BLaER1 (cell line): ENCODE data around the gene DMGDH.
A peak's percentile ranks its signal among the peaks of the same experiment; 100 is the strongest.

Source experiments
- H3K27ac ChIP-seq: shearing (Covaris generic); formaldehyde crosslinking; 2 replicates; pipeline ENCODE4 v1.8.1; 2022
- H3K27me3 ChIP-seq: shearing (Covaris generic); formaldehyde crosslinking; 2 replicates; pipeline ENCODE4 v1.8.1; 2022
- H3K36me3 ChIP-seq: shearing (Covaris generic); formaldehyde crosslinking; 2 replicates; pipeline ENCODE4 v1.8.1; 2022
- H3K4me1 ChIP-seq: shearing (Covaris generic); formaldehyde crosslinking; 2 replicates; pipeline ENCODE4 v1.8.1; 2022
- H3K4me2 ChIP-seq: shearing (Covaris generic); formaldehyde crosslinking; 2 replicates; pipeline ENCODE4 v1.8.1; 2022
- H3K4me3 ChIP-seq: shearing (Covaris generic); formaldehyde crosslinking; 2 replicates; pipeline ENCODE4 v1.8.1; 2022
- H3K9ac ChIP-seq: shearing (Covaris generic); formaldehyde crosslinking; 2 replicates; pipeline ENCODE4 v1.8.1; 2022
- H3K9me3 ChIP-seq: shearing (Covaris generic); formaldehyde crosslinking; 2 replicates; pipeline ENCODE4 v1.8.1; 2022
- H4K20me1 ChIP-seq: shearing (Covaris generic); formaldehyde crosslinking; 2 replicates; pipeline ENCODE4 v1.8.1; 2022
- Cebpa-rat ChIP-seq: shearing (Covaris generic); IDR thresholded peaks from 2 replicates; pipeline ENCODE4 v1.8.1; 2022

Gene DMGDH

GRCh38 chr5:79069488-79070349 lies at the start of gene DMGDH, which contains the start of gene BHMT2:
Gene DMGDH (minus strand): TSS chr5:79069674. CDS start chr5:79069620, 54 bp downstream.
Gene BHMT2 (plus strand): TSS chr5:79069767. CDS start chr5:79069783, 16 bp downstream.
- Histone ChIP-seq H3K4me2 (no peak within 1 kb of the TSS), H3K9ac (no peak within 1 kb of the TSS), H3K4me3 (no peak within 1 kb of the TSS), H3K27ac (no peak within 1 kb of the TSS), H3K4me1 (no peaks in the 10 kb centered on the region), H3K27me3 (no peaks in the 10 kb centered on the region), H4K20me1 (no peaks in the 10 kb centered on the region), H3K9me3 (peaks cover 18% of the 10 kb centered on the region), H3K36me3 (no peaks in the 10 kb centered on the region)
- TF ChIP-seq Cebpa-rat = no peak

- no peaks in the 10 kb centered on the region for H3K27me3 ChIP-seq
- 0 out of 2 replicates have a peak, but pooled peaks cover under 1% of the 10 kb centered on the region for H3K4me1 ChIP-seq
- H3K9ac ChIP-seq = no peak overlapping the region
- no peaks in the 10 kb centered on the region; the same call in 1 of the 2 replicates for H3K9me3 ChIP-seq
- no peaks in the 10 kb centered on the region for H3K36me3 ChIP-seq
- TF ChIP-seq Cebpa-rat = no peak
- no peak overlapping the region for H3K4me3 ChIP-seq
- no peak overlapping the region for H3K27ac ChIP-seq
- no peak overlapping the region for H3K4me2 ChIP-seq
- H4K20me1 ChIP-seq = no peaks in the 10 kb centered on the region
These were observed 43.2 kb upstream of the DMGDH start for GRCh38 chr5:79112703-79113058.

- H3K9ac ChIP-seq = no peak overlapping the region
These were observed 42.7 kb upstream of the DMGDH start for GRCh38 chr5:79111960-79112702.

GRCh38 chr5:79111387-79111959 lies 42.0 kb upstream of the DMGDH start, which contains the start of gene BHMT:
Gene BHMT (plus strand): TSS chr5:79111809. CDS start chr5:79111886, 77 bp downstream.
- Histone ChIP-seq H3K27me3 (no peaks in the 10 kb centered on the region), H3K9ac (no peak within 1 kb of the TSS), H4K20me1 (no peaks in the 10 kb centered on the region), H3K9me3 (no peaks in the 10 kb centered on the region; the same call in 1 of the 2 replicates), H3K4me3 (no peak within 1 kb of the TSS), H3K36me3 (no peaks in the 10 kb centered on the region), H3K4me1 (peaks cover 12% of the 10 kb centered on the region; the same call in 1 of the 2 replicates), H3K27ac (no peak within 1 kb of the TSS), H3K4me2 (no peak within 1 kb of the TSS)
- TF ChIP-seq Cebpa-rat = no peak

More at GRCh38 chr5:79111960-79112702, 42.7 kb upstream of the DMGDH start:
- Histone ChIP-seq H3K4me3 (no peak overlapping the region), H3K27ac (no peak overlapping the region), H3K4me2 (no peak overlapping the region), H3K36me3 (no peaks in the 10 kb centered on the region), H3K27me3 (no peaks in the 10 kb centered on the region), H4K20me1 (no peaks in the 10 kb centered on the region), H3K9me3 (no peaks in the 10 kb centered on the region; the same call in 1 of the 2 replicates), H3K4me1 (peaks cover 6% of the 10 kb centered on the region; the same call in 1 of the 2 replicates)
- TF ChIP-seq Cebpa-rat = no peak

GRCh38 chr5:79109527-79110492 lies 40.3 kb upstream of the DMGDH start:
- H3K27ac ChIP-seq = no peak overlapping the region

GRCh38 chr5:79108792-79109191 lies 39.3 kb upstream of the DMGDH start:
- no peaks in the 10 kb centered on the region; the same call in 1 of the 2 replicates for H3K9me3 ChIP-seq
- H3K27ac ChIP-seq = no peak overlapping the region
- no peaks in the 10 kb centered on the region for H4K20me1 ChIP-seq
- peaks cover 12% of the 10 kb centered on the region; the same call in 1 of the 2 replicates for H3K4me1 ChIP-seq
- H3K36me3 ChIP-seq = no peaks in the 10 kb centered on the region
- H3K4me2 ChIP-seq = no peak overlapping the region
- H3K9ac ChIP-seq = no peak overlapping the region
- no peak for TF ChIP-seq Cebpa-rat
- no peak overlapping the region for H3K4me3 ChIP-seq
- no peaks in the 10 kb centered on the region for H3K27me3 ChIP-seq

More at GRCh38 chr5:79109527-79110492, 40.3 kb upstream of the DMGDH start:
- TF ChIP-seq Cebpa-rat = no peak
- Histone ChIP-seq H3K9ac (no peak overlapping the region), H3K4me2 (no peak overlapping the region), H4K20me1 (no peaks in the 10 kb centered on the region), H3K9me3 (no peaks in the 10 kb centered on the region; the same call in 1 of the 2 replicates), H3K4me1 (peaks cover 12% of the 10 kb centered on the region; the same call in 1 of the 2 replicates), H3K36me3 (no peaks in the 10 kb centered on the region), H3K4me3 (no peak overlapping the region), H3K27me3 (no peaks in the 10 kb centered on the region)

- Histone ChIP-seq H3K36me3 (no peaks in the 10 kb centered on the region), H3K9ac (no peak overlapping the region), H3K4me3 (no peak overlapping the region), H3K27me3 (no peaks in the 10 kb centered on the region), H3K27ac (no peak overlapping the region), H3K4me2 (no peak overlapping the region), H4K20me1 (no peaks in the 10 kb centered on the region), H3K9me3 (no peaks in the 10 kb centered on the region; the same call in 1 of the 2 replicates), H3K4me1 (peaks cover 12% of the 10 kb centered on the region; the same call in 1 of the 2 replicates)
- no peak for TF ChIP-seq Cebpa-rat
These were observed 38.6 kb upstream of the DMGDH start for GRCh38 chr5:79108086-79108485.

- Histone ChIP-seq H3K27me3 (no peaks in the 10 kb centered on the region), H3K4me3 (no peak overlapping the region), H4K20me1 (no peaks in the 10 kb centered on the region), H3K27ac (no peak overlapping the region), H3K4me2 (peak overlapping the region; percentile 20; the same call in 1 of the 2 replicates), H3K36me3 (no peaks in the 10 kb centered on the region), H3K4me1 (peaks cover 12% of the 10 kb centered on the region; the same call in 1 of the 2 replicates), H3K9me3 (no peaks in the 10 kb centered on the region; the same call in 1 of the 2 replicates), H3K9ac (no peak overlapping the region)
- TF ChIP-seq Cebpa-rat = no peak
These were observed 37.7 kb upstream of the DMGDH start for GRCh38 chr5:79107020-79107796.
